Tibial artery (tissue), 4 donors: ENCODE results near the gene ERBB4.

Experiments used
- DNase-seq, 2 donors: peaks; one replicate each; pipeline ENCODE4 v3.0.0-alpha.2; 2019
- H3K27ac ChIP-seq, 2 donors: fragments of 200-600 bp; sonication (generic) in 1 of 2; 1 replicate in 1 of 2; 2 replicates in 1 of 2; pipeline ENCODE4 v1.5.1; 2018 to 2019; ENCODE audit warnings: mild to moderate bottlenecking in 1 of 2
- H3K27me3 ChIP-seq, 2 donors: fragments of 200-600 bp; sonication (generic) in 1 of 2; one replicate each; pipeline versions ENCODE4 v1.5.1 to v1.6.0; 2016 to 2019
- H3K36me3 ChIP-seq, 3 donors: fragments of 200-600 bp; sonication (generic) in 2 of 3; one replicate each; pipeline ENCODE4 v1.5.1; 2016 to 2019; ENCODE audit warnings: mild to moderate bottlenecking in 2 of 3
- H3K4me1 ChIP-seq, 4 donors: fragments of 200-600 bp; sonication (generic) in 2 of 4; 1 replicate in 3 of 4; 2 replicates in 1 of 4; pipeline ENCODE4 v1.5.1; 2016 to 2019
- H3K4me3 ChIP-seq, 2 donors: fragments of 200-600 bp; sonication (generic) in 1 of 2; 1 replicate in 1 of 2; 2 replicates in 1 of 2; pipeline ENCODE4 v1.5.1; 2018 to 2019; ENCODE audit warnings: mild to moderate bottlenecking in 2 of 2
- H3K9me3 ChIP-seq, 3 donors: fragments of 200-600 bp; sonication (generic) in 1 of 3; one replicate each; pipeline ENCODE4 v1.5.1; 2016 to 2019
- CTCF ChIP-seq, 2 experiments: fragments of 200-600 bp in 1 of 2; fragments of 450-650 bp in 1 of 2; IDR thresholded peaks; one replicate each; pipeline ENCODE4 v1.5.1; 2017 to 2019; ENCODE audit warnings: antibody characterized with exemption in 2 of 2, mild to moderate bottlenecking in 1 of 2, moderate library complexity in 1 of 2
- intact Hi-C: fragments of 100-400 bp; cut with DNase I; formaldehyde crosslinking; loops from one replicate; pipeline ENCODE4 v1.15.0; 2023; ENCODE audit warnings: low total_unique reads

Gene ERBB4

GRCh38 chr2:212114489-212114888, 424.1 kb downstream of the ERBB4 start:
- intact Hi-C loops: no loop called here
- Histone ChIP-seq H3K4me3 (no peak overlapping the region), H3K36me3 (no peaks in the 10 kb centered on the region), H3K27ac (no peak overlapping the region), H3K9me3 (no peaks in the 10 kb centered on the region), H3K27me3 (no peaks in the 10 kb centered on the region), H3K4me1 (peaks cover 0 to 9% (median 0%) of the 10 kb centered on the region in 4 donors)
- DNase-seq: no peak
- no peak for TF ChIP-seq CTCF (IDR thresholded peaks at IDR 0.05)

GRCh38 chr2:212112401-212112800, 426.2 kb downstream of the ERBB4 start:
- intact Hi-C loops: no loop called here
- TF ChIP-seq CTCF (IDR thresholded peaks at IDR 0.05): no peak
- H3K36me3 ChIP-seq: no peaks in the 10 kb centered on the region

GRCh38 chr2:212109792-212110680, 428.6 kb downstream of the ERBB4 start:
- no peaks in the 10 kb centered on the region for H3K9me3 ChIP-seq
- no peaks in the 10 kb centered on the region for H3K36me3 ChIP-seq
- H3K27me3 ChIP-seq: no peaks in the 10 kb centered on the region
- H3K4me3 ChIP-seq: no peak overlapping the region
- H3K27ac ChIP-seq: no peak overlapping the region
- no peaks in the 10 kb centered on the region for H3K4me1 ChIP-seq
- TF ChIP-seq CTCF (IDR thresholded peaks at IDR 0.05): no peak
- intact Hi-C loops: no loop called here
- no peak for DNase-seq

More at GRCh38 chr2:212112401-212112800, 426.2 kb downstream of the ERBB4 start:
- peaks cover 0 to under 1% (median 0%) of the 10 kb centered on the region in 4 donors for H3K4me1 ChIP-seq
- H3K27ac ChIP-seq: no peak overlapping the region
- H3K4me3 ChIP-seq: no peak overlapping the region
- H3K27me3 ChIP-seq: no peaks in the 10 kb centered on the region
- DNase-seq: no peak
- H3K9me3 ChIP-seq: no peaks in the 10 kb centered on the region

DNA sequence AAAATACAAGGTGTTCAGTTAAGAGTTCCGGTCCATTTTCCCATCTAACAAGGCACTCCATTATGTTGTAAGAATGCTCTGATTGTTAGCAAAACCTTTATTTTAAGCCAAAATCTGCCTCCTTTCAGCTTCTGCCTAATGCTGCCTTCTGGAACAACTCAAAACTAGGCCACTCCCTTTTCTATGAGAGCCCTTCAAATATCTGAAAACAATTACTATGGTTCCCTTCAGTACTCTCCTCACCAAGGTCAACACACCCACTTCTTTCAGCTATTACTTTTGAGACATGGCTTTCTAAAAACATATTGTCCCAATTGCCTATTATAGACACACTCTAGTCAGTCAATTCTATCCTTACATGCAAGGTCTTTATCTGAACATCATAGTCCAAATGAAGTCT, 429.4 kb downstream of the ERBB4 start:
- intact Hi-C loops: no loop called here
- H3K27me3 ChIP-seq: no peaks in the 10 kb centered on the region
- no peak for TF ChIP-seq CTCF (IDR thresholded peaks at IDR 0.05)
- no peaks in the 10 kb centered on the region for H3K9me3 ChIP-seq
- H3K4me1 ChIP-seq: no peaks in the 10 kb centered on the region
- no peak overlapping the region for H3K27ac ChIP-seq
- no peak for DNase-seq
- no peaks in the 10 kb centered on the region for H3K36me3 ChIP-seq
- no peak overlapping the region for H3K4me3 ChIP-seq

- no peak for TF ChIP-seq CTCF (IDR thresholded peaks at IDR 0.05)
- intact Hi-C loops: loop anchor here (2.0 kb wide), 1 partner anchor 349 kb away; no protein-coding TSS in a partner anchor
- no peaks in the 10 kb centered on the region for H3K4me1 ChIP-seq
- no peaks in the 10 kb centered on the region for H3K9me3 ChIP-seq
- DNase-seq: no peak
- no peak overlapping the region for H3K27ac ChIP-seq
- H3K27me3 ChIP-seq: no peaks in the 10 kb centered on the region
- H3K4me3 ChIP-seq: no peak overlapping the region
- no peaks in the 10 kb centered on the region for H3K36me3 ChIP-seq
Measured at GRCh38 chr2:212107989-212108388, 430.6 kb downstream of the ERBB4 start.
